Measurements from ENCODE around the gene PIGBOS1. TPM values are rescaled to one million over a fixed set of nuclear protein-coding genes. Genes with fewer than 3 reads are reported as not detected.

Gene PIGBOS1
- total and polyA plus RNA-seq, 9 of the 15 experiments (the other 6 are each of a cell fraction or from before 2014, with no cell fraction given): 25.2 to 76.2 (median 46.0) TPM

GRCh38 chr15:55357774-55358173, 38.9 kb upstream of the PIGBOS1 start:
- no peak overlapping the region for H2AFZ ChIP-seq (ENCODE audit: low read depth, low read length)
- WGBS (ENCODE audit: insufficient coverage, low coverage, missing lambda C conversion rate): 93% methylated on average over 2 of the region's 2 CpGs
- in situ Hi-C loops (cut with MboI) (no loop called here), intact Hi-C loops (cut with micrococcal nuclease) (no loop called here)
- ChIA-PET POLR2A (interaction anchor here (0.9 to 1.5 kb wide), 4 partner anchors 9 to 16 kb away, joined by 3 to 5 read pairs (median 4); no protein-coding TSS in a partner anchor), CTCF (ENCODE audit: low intra/inter-chr PET ratio) (no interaction called here)
- FAIRE-seq: no peak
- H3K4me2 ChIP-seq (ENCODE audit: insufficient read depth, low read length): no peak overlapping the region
- H3K27ac ChIP-seq (ENCODE audit: extremely low read depth, low read depth, low read length): no peak overlapping the region
- H3K4me1 ChIP-seq (replicated peaks in 1 of 2; ENCODE audit: control insufficient read depth in 2 of 2, insufficient read depth in 2 of 2, low read length in 2 of 2): no peaks in the 10 kb centered on the region
- TF ChIP-seq TCFL5 (CRISPR knock-in tag; conservative IDR thresholded peaks at IDR 0.05) (no peak), MEIS2 (IDR thresholded peaks at IDR 0.05; ENCODE audit: partially characterized antibody) (peak; percentile 27), ZNF507 (tag; conservative IDR thresholded peaks at IDR 0.05) (no peak), FOSL1 (tag; conservative IDR thresholded peaks at IDR 0.05) (peak; percentile 40; the same call in 1 of the 2 replicates)
- no peak overlapping the region for H3K4me3 ChIP-seq
- peak; percentile 37 for ATAC-seq
- H3K79me2 ChIP-seq (ENCODE audit: control insufficient read depth, insufficient read depth, low read length): no peaks in the 10 kb centered on the region
- no peaks in the 10 kb centered on the region for H4K20me1 ChIP-seq (replicated peaks; ENCODE audit: control insufficient read depth, insufficient read depth, low read length)
- no peak for DNase-seq (ENCODE audit: extremely low read depth in 1 of 4, low spot score in 3 of 4)
- BruUV-seq (replicated peaks): no TSS peak
- no peak overlapping the region for H3K9ac ChIP-seq (ENCODE audit: insufficient read depth in 1 of 2, low read depth in 2 of 2, low read length in 2 of 2)
- no peaks in the 10 kb centered on the region for H3K27me3 ChIP-seq (ENCODE audit: control insufficient read depth in 2 of 2, insufficient read depth in 2 of 2, low read length in 2 of 2)
- H3K9me1 ChIP-seq (ENCODE audit: control insufficient read depth, insufficient read depth, low read length): no peaks in the 10 kb centered on the region
- peaks cover 43% of the 10 kb centered on the region; the same call in 2 of the 3 replicates for H3K36me3 ChIP-seq (ENCODE audit: control insufficient read depth, insufficient read depth, low read length)
- no peaks in the 10 kb centered on the region for H3K9me3 ChIP-seq (replicated peaks; ENCODE audit: control insufficient read depth, insufficient read depth, low read depth, low read length)

- 95% methylated on average over 5 of the region's 5 CpGs for WGBS (ENCODE audit: insufficient coverage, low coverage, missing lambda C conversion rate)
- H3K4me1 ChIP-seq (replicated peaks in 1 of 2; ENCODE audit: control insufficient read depth in 2 of 2, insufficient read depth in 2 of 2, low read length in 2 of 2): no peaks in the 10 kb centered on the region
- no peak overlapping the region for H3K9ac ChIP-seq (ENCODE audit: insufficient read depth in 1 of 2, low read depth in 2 of 2, low read length in 2 of 2)
- no peak overlapping the region for H2AFZ ChIP-seq (ENCODE audit: low read depth, low read length)
- CTCF ChIA-PET (ENCODE audit: low intra/inter-chr PET ratio): no interaction called here
- no peaks in the 10 kb centered on the region for H4K20me1 ChIP-seq (replicated peaks; ENCODE audit: control insufficient read depth, insufficient read depth, low read length)
- peaks cover 40% of the 10 kb centered on the region; the same call in 2 of the 3 replicates for H3K36me3 ChIP-seq (ENCODE audit: control insufficient read depth, insufficient read depth, low read length)
- H3K9me1 ChIP-seq (ENCODE audit: control insufficient read depth, insufficient read depth, low read length): no peaks in the 10 kb centered on the region
- no TSS peak for BruUV-seq (replicated peaks)
- no peaks in the 10 kb centered on the region for H3K79me2 ChIP-seq (ENCODE audit: control insufficient read depth, insufficient read depth, low read length)
- H3K9me3 ChIP-seq (replicated peaks; ENCODE audit: control insufficient read depth, insufficient read depth, low read depth, low read length): no peaks in the 10 kb centered on the region
- ATAC-seq: peak; percentile 44
- in situ Hi-C loops (cut with MboI) (no loop called here), intact Hi-C loops (cut with micrococcal nuclease) (no loop called here)
- FAIRE-seq: no peak
- POLR2A ChIA-PET: no interaction called here
- no peak overlapping the region for H3K4me3 ChIP-seq
- H3K27ac ChIP-seq (ENCODE audit: extremely low read depth, low read depth, low read length): no peak overlapping the region
- no peak for DNase-seq (ENCODE audit: extremely low read depth in 1 of 4, low spot score in 3 of 4)
- H3K27me3 ChIP-seq (ENCODE audit: control insufficient read depth in 2 of 2, insufficient read depth in 2 of 2, low read length in 2 of 2): no peaks in the 10 kb centered on the region
- H3K4me2 ChIP-seq (ENCODE audit: insufficient read depth, low read length): no peak overlapping the region
- TF ChIP-seq, protein P1, sequence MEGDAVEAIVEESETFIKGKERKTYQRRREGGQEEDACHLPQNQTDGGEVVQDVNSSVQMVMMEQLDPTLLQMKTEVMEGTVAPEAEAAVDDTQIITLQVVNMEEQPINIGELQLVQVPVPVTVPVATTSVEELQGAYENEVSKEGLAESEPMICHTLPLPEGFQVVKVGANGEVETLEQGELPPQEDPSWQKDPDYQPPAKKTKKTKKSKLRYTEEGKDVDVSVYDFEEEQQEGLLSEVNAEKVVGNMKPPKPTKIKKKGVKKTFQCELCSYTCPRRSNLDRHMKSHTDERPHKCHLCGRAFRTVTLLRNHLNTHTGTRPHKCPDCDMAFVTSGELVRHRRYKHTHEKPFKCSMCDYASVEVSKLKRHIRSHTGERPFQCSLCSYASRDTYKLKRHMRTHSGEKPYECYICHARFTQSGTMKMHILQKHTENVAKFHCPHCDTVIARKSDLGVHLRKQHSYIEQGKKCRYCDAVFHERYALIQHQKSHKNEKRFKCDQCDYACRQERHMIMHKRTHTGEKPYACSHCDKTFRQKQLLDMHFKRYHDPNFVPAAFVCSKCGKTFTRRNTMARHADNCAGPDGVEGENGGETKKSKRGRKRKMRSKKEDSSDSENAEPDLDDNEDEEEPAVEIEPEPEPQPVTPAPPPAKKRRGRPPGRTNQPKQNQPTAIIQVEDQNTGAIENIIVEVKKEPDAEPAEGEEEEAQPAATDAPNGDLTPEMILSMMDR (IDR thresholded peaks at IDR 0.05 in 2 of 3, conservative IDR thresholded peaks at IDR 0.05 in 1 of 3; ENCODE audit: insufficient read depth in 2 of 3, low read depth in 1 of 3, low read length in 3 of 3): no peak
- TF ChIP-seq SUPT5H (IDR thresholded peaks at IDR 0.05): 0 out of 2 replicates have a peak, but pooled peaks have one; percentile 23
- TF ChIP-seq, protein P2, sequence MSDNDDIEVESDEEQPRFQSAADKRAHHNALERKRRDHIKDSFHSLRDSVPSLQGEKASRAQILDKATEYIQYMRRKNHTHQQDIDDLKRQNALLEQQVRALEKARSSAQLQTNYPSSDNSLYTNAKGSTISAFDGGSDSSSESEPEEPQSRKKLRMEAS (CRISPR knock-in tag; IDR thresholded peaks at IDR 0.05): no peak
- TF ChIP-seq SOX6 (IDR thresholded peaks at IDR 0.05): no peak
- 0 out of 2 replicates have a peak, but pooled peaks have one; percentile 16 for TF ChIP-seq HBP1 (CRISPR knock-in tag; IDR thresholded peaks at IDR 0.05)
- peak; percentile 95 for TF ChIP-seq POLR2AphosphoS2 (IDR thresholded peaks at IDR 0.05; ENCODE audit: low read length)
- TF ChIP-seq RBM17 (IDR thresholded peaks at IDR 0.05; ENCODE audit: borderline replicate concordance, low read depth, low read length): no peak
Observed at GRCh38 chr15:55356985-55357585, 38.2 kb upstream of the PIGBOS1 start.
